ENCODE measurements around the gene SEC14L2. TPM values are rescaled to one million over a fixed set of nuclear protein-coding genes. Genes with fewer than 3 reads are reported as not detected.
"Not testable (repeated sequence)": the region's sequence is repeated elsewhere in the genome, so short reads cannot be mapped to it uniquely, and the experiment has no call there.

The SEC14L2 gene
- total and polyA plus RNA-seq, 2 experiments from 2014 or later: 2.5 to 4.2 TPM

GRCh38 chr22:30451488-30451887 is 54.7 kb downstream of the SEC14L2 start:
- not testable (repeated sequence) for ATAC-seq; H3K27me3 ChIP-seq (ENCODE audit: insufficient read depth); H4K20me1 ChIP-seq (replicated peaks; ENCODE audit: insufficient read depth); H3K4me1 ChIP-seq (ENCODE audit: insufficient read depth); H3K9me2 ChIP-seq (ENCODE audit: insufficient read depth); H3K79me2 ChIP-seq (replicated peaks; ENCODE audit: insufficient read depth); H3K4me2 ChIP-seq; DNase-seq (ENCODE audit: low spot score); H3K36me3 ChIP-seq (ENCODE audit: insufficient read depth); H3K9me3 Mint-ChIP-seq; H3K4me3 Mint-ChIP-seq; H3K4me1 Mint-ChIP-seq; H3K27ac Mint-ChIP-seq; H3K36me3 Mint-ChIP-seq (ENCODE audit: low read depth); H3K4me3 ChIP-seq; H3K27me3 Mint-ChIP-seq (ENCODE audit: insufficient read depth, low read depth, poor library complexity); H2AFZ ChIP-seq; H3F3A ChIP-seq (replicated peaks; ENCODE audit: low read depth); H3K27ac ChIP-seq (ENCODE audit: low read depth)

GRCh38 chr22:30452861-30453260 is 56.0 kb downstream of the SEC14L2 start:
- ATAC-seq: no peak
- Histone ChIP-seq H3F3A (replicated peaks; ENCODE audit: low read depth) (no peaks in the 10 kb centered on the region), H3K9me2 (ENCODE audit: insufficient read depth) (no peaks in the 10 kb centered on the region), H3K27me3 (ENCODE audit: insufficient read depth) (no peaks in the 10 kb centered on the region), H3K79me2 (replicated peaks; ENCODE audit: insufficient read depth) (no peaks in the 10 kb centered on the region), H2AFZ (no peak overlapping the region), H3K36me3 (ENCODE audit: insufficient read depth) (no peaks in the 10 kb centered on the region), H3K4me3 (no peak overlapping the region), H3K4me2 (no peak overlapping the region), H3K4me1 (ENCODE audit: insufficient read depth) (no peaks in the 10 kb centered on the region), H4K20me1 (replicated peaks; ENCODE audit: insufficient read depth) (no peaks in the 10 kb centered on the region), H3K27ac (ENCODE audit: low read depth) (no peak overlapping the region)
- Mint-ChIP-seq H3K36me3 (ENCODE audit: low read depth) (no peaks in the 10 kb centered on the region), H3K9me3 (no peaks in the 10 kb centered on the region; the same call in 2 of the 3 replicates), H3K27me3 (ENCODE audit: insufficient read depth, low read depth, poor library complexity) (peaks cover 6% of the 10 kb centered on the region), H3K27ac (no peak overlapping the region), H3K4me3 (no peak overlapping the region), H3K4me1 (no peaks in the 10 kb centered on the region; the same call in 2 of the 3 replicates)
- no peak for DNase-seq (ENCODE audit: low spot score)
- TF ChIP-seq POLR2AphosphoS5 (IDR thresholded peaks at IDR 0.05; ENCODE audit: low read depth) (no peak), JUNB (IDR thresholded peaks at IDR 0.05; ENCODE audit: unreplicated experiment) (no peak), CREB1 (CRISPR knock-in tag; IDR thresholded peaks at IDR 0.05; ENCODE audit: low read depth) (no peak), ZNF462 (CRISPR knock-in tag; IDR thresholded peaks at IDR 0.05) (no peak), EZH2 (IDR thresholded peaks at IDR 0.05; ENCODE audit: low read depth, unreplicated experiment) (no peak), EZH2phosphoT487 (IDR thresholded peaks at IDR 0.05; ENCODE audit: unreplicated experiment) (no peak), ZNF331 (CRISPR knock-in tag; IDR thresholded peaks at IDR 0.05; ENCODE audit: low read depth) (no peak), NANOG (IDR thresholded peaks at IDR 0.05; ENCODE audit: borderline replicate concordance) (no peak), ZNF114 (CRISPR knock-in tag; IDR thresholded peaks at IDR 0.05) (no peak), CTCF (conservative IDR thresholded peaks at IDR 0.05; ENCODE audit: low read depth in 2 of 2) (no peak), STAT1 (IDR thresholded peaks at IDR 0.05; ENCODE audit: unreplicated experiment) (no peak)
- TF ChIP-seq, protein P1, sequence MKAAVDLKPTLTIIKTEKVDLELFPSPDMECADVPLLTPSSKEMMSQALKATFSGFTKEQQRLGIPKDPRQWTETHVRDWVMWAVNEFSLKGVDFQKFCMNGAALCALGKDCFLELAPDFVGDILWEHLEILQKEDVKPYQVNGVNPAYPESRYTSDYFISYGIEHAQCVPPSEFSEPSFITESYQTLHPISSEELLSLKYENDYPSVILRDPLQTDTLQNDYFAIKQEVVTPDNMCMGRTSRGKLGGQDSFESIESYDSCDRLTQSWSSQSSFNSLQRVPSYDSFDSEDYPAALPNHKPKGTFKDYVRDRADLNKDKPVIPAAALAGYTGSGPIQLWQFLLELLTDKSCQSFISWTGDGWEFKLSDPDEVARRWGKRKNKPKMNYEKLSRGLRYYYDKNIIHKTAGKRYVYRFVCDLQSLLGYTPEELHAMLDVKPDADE (IDR thresholded peaks at IDR 0.05): no peak
